ENCODE data around the gene SP140L. TPM values are rescaled to one million over a fixed set of nuclear protein-coding genes. Genes with fewer than 3 reads are reported as not detected.

Gene SP140L
- total RNA-seq, 4 donors from 2014 or later: 6.5 to 18.6 (median 8.4) TPM

DNA sequence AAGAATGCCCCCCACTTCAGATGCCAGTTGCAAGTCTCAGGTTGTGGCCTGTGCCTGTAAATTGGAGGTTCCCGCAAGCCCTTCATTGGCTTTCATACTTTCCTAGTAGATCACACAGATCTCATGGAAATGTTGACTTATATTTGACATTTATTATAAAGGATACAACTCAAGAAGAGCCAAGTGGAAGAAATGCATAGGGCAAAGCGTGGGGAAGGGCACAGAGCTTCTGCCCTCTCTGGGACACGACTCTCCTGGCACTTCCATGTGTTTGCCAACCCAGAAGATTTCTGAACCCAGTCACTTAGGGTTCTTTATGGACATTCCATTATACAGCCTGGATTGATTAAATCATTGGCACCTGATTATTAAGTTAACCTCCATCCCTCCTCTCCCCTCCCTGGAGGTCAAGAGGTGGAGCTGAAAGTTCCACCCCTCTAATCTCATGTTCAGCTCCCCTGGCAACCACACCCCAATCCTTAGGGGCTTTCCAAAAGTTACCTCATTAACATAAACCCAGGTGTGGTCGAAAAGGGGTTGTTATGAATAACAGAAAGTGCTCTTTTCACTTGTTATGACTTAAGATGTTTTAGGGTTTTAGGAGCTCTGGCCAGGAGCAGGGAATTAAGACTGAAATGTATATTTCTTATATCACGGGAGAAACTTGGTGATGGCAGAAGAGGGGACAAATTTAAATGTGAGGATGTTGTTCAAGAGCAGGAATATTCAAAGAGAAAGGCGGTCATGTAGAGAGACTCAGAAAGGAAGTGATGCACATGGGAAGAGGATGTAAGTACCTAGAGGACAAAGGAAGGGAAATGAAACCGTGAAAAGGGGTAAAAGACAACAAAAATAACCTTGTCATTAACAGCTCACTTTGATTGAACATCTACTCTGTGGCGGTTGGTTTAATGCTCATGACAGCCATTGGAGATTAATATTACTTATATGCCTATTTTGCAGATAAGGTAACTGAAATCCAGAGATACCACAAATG lies 120.8 kb downstream of the SP140L start:
- no peaks in the 10 kb centered on the region for H3K9me3 ChIP-seq
- WGBS, 2 donors: 85 to 88% methylated on average over 8 of the region's 8 CpGs
- H3K4me1 ChIP-seq: no peaks in the 10 kb centered on the region
- DNase-seq: no peak
- H3K36me3 ChIP-seq: peaks cover 38 to 43% of the 10 kb centered on the region in 2 donors
- H3K27ac ChIP-seq: no peak overlapping the region
- H3K27me3 ChIP-seq: no peaks in the 10 kb centered on the region
- TF ChIP-seq, protein P1, sequence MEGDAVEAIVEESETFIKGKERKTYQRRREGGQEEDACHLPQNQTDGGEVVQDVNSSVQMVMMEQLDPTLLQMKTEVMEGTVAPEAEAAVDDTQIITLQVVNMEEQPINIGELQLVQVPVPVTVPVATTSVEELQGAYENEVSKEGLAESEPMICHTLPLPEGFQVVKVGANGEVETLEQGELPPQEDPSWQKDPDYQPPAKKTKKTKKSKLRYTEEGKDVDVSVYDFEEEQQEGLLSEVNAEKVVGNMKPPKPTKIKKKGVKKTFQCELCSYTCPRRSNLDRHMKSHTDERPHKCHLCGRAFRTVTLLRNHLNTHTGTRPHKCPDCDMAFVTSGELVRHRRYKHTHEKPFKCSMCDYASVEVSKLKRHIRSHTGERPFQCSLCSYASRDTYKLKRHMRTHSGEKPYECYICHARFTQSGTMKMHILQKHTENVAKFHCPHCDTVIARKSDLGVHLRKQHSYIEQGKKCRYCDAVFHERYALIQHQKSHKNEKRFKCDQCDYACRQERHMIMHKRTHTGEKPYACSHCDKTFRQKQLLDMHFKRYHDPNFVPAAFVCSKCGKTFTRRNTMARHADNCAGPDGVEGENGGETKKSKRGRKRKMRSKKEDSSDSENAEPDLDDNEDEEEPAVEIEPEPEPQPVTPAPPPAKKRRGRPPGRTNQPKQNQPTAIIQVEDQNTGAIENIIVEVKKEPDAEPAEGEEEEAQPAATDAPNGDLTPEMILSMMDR (IDR thresholded peaks at IDR 0.05): no peak
- no peak for TF ChIP-seq POLR2A (IDR thresholded peaks at IDR 0.05)
- intact Hi-C loops (cut with DNase I): no loop called here
- no peak overlapping the region for H3K4me3 ChIP-seq (replicated peaks in 1 of 3)

DNA sequence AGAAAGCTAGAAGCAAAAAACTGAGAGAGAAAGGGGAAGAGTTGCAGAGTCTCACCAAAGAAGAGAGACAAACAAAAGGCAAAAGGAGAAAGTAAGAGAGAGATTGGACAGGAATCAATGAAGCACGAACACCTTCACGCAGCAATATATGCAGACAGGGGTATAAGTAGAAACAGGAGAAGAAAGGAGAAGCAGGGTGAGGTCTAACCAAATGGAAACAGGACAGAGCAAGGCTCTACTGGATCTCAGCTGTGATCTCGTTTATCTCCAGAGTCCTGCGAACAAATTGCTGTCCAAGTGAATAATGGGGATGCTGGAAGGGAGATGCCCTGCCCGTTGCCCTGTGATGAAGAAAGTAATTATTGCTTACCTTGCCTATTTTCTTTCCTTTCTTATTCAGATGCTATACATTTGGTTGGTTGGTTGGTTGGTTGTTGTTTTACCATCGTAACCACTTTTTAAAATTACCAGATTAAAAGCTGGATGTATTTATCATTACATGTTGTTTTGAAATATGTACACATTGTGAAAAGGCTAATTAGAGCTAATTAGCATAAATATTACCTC lies 123.0 kb downstream of the SP140L start:
- peaks cover 28 to 35% of the 10 kb centered on the region in 2 donors for H3K36me3 ChIP-seq

DNA sequence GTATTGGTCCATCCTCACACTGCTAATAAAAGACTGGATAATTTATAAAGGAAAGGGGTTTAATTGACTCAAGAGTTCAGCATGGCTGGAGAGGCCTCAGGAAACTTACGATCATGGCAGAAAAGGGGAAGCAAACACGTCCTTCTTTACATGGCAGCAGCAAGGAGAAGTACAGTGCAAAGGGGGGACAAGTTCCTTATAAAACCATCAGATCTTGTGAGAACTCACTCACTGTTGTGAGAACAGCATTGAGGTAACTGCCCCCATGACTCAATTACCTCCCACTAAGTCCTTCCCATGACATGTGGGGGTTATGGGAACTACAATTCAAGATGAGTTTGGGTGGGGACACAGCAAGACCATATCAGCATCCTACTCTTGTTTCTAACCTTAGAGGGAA lies 126.0 kb downstream of the SP140L start:
- 96 to 100% methylated on average over 2 of the region's 2 CpGs for WGBS, 2 donors
- Histone ChIP-seq H3K4me3 (replicated peaks in 1 of 3) (no peak overlapping the region), H3K4me1 (no peaks in the 10 kb centered on the region), H3K9me3 (no peaks in the 10 kb centered on the region), H3K27ac (no peak overlapping the region), H3K27me3 (no peaks in the 10 kb centered on the region), H3K36me3 (peaks cover 19 to 21% of the 10 kb centered on the region in 2 donors)
- DNase-seq: no peak
- TF ChIP-seq POLR2A (IDR thresholded peaks at IDR 0.05): no peak
- TF ChIP-seq, protein P1 (IDR thresholded peaks at IDR 0.05): no peak
- intact Hi-C loops (cut with DNase I): no loop called here

More for the DNA sequence above, 123.0 kb downstream of the SP140L start:
- intact Hi-C loops (cut with DNase I): no loop called here
- Histone ChIP-seq H3K9me3 (no peaks in the 10 kb centered on the region), H3K27ac (no peak overlapping the region), H3K4me3 (replicated peaks in 1 of 3) (no peak overlapping the region), H3K4me1 (no peaks in the 10 kb centered on the region), H3K27me3 (no peaks in the 10 kb centered on the region)
- WGBS, 2 donors: 92 to 93% methylated on average over 6 of the region's 6 CpGs
- DNase-seq: no peak
- no peak for TF ChIP-seq POLR2A (IDR thresholded peaks at IDR 0.05)
- TF ChIP-seq, protein P1 (IDR thresholded peaks at IDR 0.05): no peak

Other genes with a start within 250 kb of the SP140L start
- 10 to 100 TPM; 17.7 to 66.2 (median 23.5) TPM for gene SP110, start 107.2 kb upstream of the SP140L start, total RNA-seq
- 1 to 10 TPM in 2 of 4 donors, under 1 TPM in 2; 0.58 to 1.2 (median 0.95) TPM for gene SP140, start 101.5 kb upstream of the SP140L start, total RNA-seq
- 100 to 1,000 TPM in 2 of 4 donors, 10 to 100 TPM in 2; 84.0 to 151 (median 98.0) TPM for gene SP100, start 89.0 kb downstream of the SP140L start, total RNA-seq

Measured in thyroid gland (tissue), 4 donors.